ENCODE data around the gene IHH.

Gene IHH

GRCh38 chr2:219060821-219061791 lies at the start of gene IHH:
TSS of gene IHH (minus strand) at chr2:219060921. CDS start at chr2:219060467, 454 bp downstream.
- peak; percentile 50 for DNase-seq

- DNase-seq: peak; percentile 84
Observed at GRCh38 chr2:219109471-219109870, 48.8 kb upstream of the IHH start.

- peak; percentile 51 for DNase-seq
Observed at GRCh38 chr2:219107758-219108157, 47.0 kb upstream of the IHH start.

- DNase-seq: no peak
Observed at GRCh38 chr2:219106251-219106650, 45.5 kb upstream of the IHH start.

- peak; percentile 73 for DNase-seq
Observed at GRCh38 chr2:219104107-219105035, 43.6 kb upstream of the IHH start.

GRCh38 chr2:219099329-219099728 lies 38.6 kb upstream of the IHH start:
- no peak for DNase-seq

GRCh38 chr2:219095406-219095935 lies 34.8 kb upstream of the IHH start:
- DNase-seq: no peak

- DNase-seq: no peak
Observed at GRCh38 chr2:219094171-219094570, 33.5 kb upstream of the IHH start.

GRCh38 chr2:219090436-219091299 lies 29.9 kb upstream of the IHH start:
- no peak for DNase-seq

- DNase-seq: no peak
Observed at GRCh38 chr2:219089330-219089729, 28.6 kb upstream of the IHH start.

GRCh38 chr2:219087848-219088247 lies 27.1 kb upstream of the IHH start:
- DNase-seq: no peak

- DNase-seq: no peak
Observed at GRCh38 chr2:219087361-219087760, 26.6 kb upstream of the IHH start.

GRCh38 chr2:219086196-219086595 lies 25.5 kb upstream of the IHH start:
- no peak for DNase-seq

- DNase-seq: peak; percentile 40
Observed at GRCh38 chr2:219084791-219085190, 24.1 kb upstream of the IHH start.

GRCh38 chr2:219082332-219082958 lies 21.7 kb upstream of the IHH start:
- no peak for DNase-seq

GRCh38 chr2:219081701-219082331 lies 21.1 kb upstream of the IHH start:
- no peak for DNase-seq

GRCh38 chr2:219081096-219081495 lies 20.4 kb upstream of the IHH start:
- no peak for DNase-seq

- DNase-seq: no peak
Observed at GRCh38 chr2:219079417-219079816, 18.7 kb upstream of the IHH start.

- DNase-seq: no peak
Observed at GRCh38 chr2:219078951-219079350, 18.2 kb upstream of the IHH start.

- DNase-seq: peak; percentile 40
Observed at GRCh38 chr2:219078126-219078525, 17.4 kb upstream of the IHH start.

GRCh38 chr2:219076253-219076652 lies 15.5 kb upstream of the IHH start:
- peak; percentile 13 for DNase-seq
